Small intestine (tissue), 7 donors: ENCODE data around the gene IFITM5. TPM values are rescaled to one million over a fixed set of nuclear protein-coding genes. Genes with fewer than 3 reads are reported as not detected.
"Not testable (repeated sequence)": the region's sequence is repeated elsewhere in the genome, so short reads cannot be mapped to it uniquely, and the experiment has no call there.

ENCODE experiments used
- DNase-seq, 2 donors: peaks; one replicate each; pipeline versions ENCODE4 v3.0.0 to v3.0.0-alpha.2; 2013
- FAIRE-seq: peaks from 2 replicates; lab custom pipeline; 2012; peaks lifted over from hg19 to GRCh38; lab: Jason Lieb, UNC
- H3K27ac ChIP-seq, 3 donors: one replicate each; pipeline ENCODE4 v1.5.1; 2013; ENCODE audit warnings: low read length in 2 of 3, mild to moderate bottlenecking in 2 of 3, control low read depth in 1 of 3, inconsistent platforms in 1 of 3, low read depth in 1 of 3, moderate library complexity in 1 of 3
- H3K27me3 ChIP-seq, 3 donors: one replicate each; pipeline ENCODE4 v1.6.1; 2013; ENCODE audit warnings: low read length in 3 of 3, inconsistent platforms in 1 of 3; ENCODE audit not compliant: control insufficient read depth in 3 of 3, insufficient read depth in 3 of 3
- H3K36me3 ChIP-seq, 3 donors: one replicate each; pipeline ENCODE4 v1.6.1; 2013; ENCODE audit warnings: low read length in 3 of 3, inconsistent platforms in 1 of 3, low read depth in 1 of 3, mild to moderate bottlenecking in 1 of 3, moderate library complexity in 1 of 3; ENCODE audit not compliant: control insufficient read depth in 3 of 3, insufficient read depth in 2 of 3
- H3K4me1 ChIP-seq, 3 donors: one replicate each; pipeline ENCODE4 v1.6.1; 2013; ENCODE audit warnings: low read length in 2 of 3, inconsistent platforms in 1 of 3, low read depth in 1 of 3, mild to moderate bottlenecking in 1 of 3, moderate library complexity in 1 of 3; ENCODE audit not compliant: control insufficient read depth in 3 of 3, insufficient read depth in 2 of 3
- H3K4me3 ChIP-seq, 3 donors: one replicate each; pipeline ENCODE4 v1.5.1; 2013; ENCODE audit warnings: low read length in 3 of 3, control low read depth in 1 of 3, inconsistent platforms in 1 of 3, low read depth in 1 of 3, mild to moderate bottlenecking in 1 of 3, moderate library complexity in 1 of 3
- H3K9me3 ChIP-seq, 2 donors: one replicate each; pipeline ENCODE4 v1.6.1; 2013; ENCODE audit warnings: low read depth in 1 of 2, low read length in 1 of 2; ENCODE audit not compliant: control insufficient read depth in 2 of 2, insufficient read depth in 1 of 2
- WGBS, 3 donors: extraction: QIAGEN DNeasy Blood & Tissue Kit; methylation state at CpG; one replicate each; pipeline ENCODE4 v1.1.7; 2013; 5-methylcytosine and 5-hydroxymethylcytosine counted together
- polyA plus RNA-seq, 4 donors: library from polyadenylated mRNA; stranded (reverse) in 3 of 4; unstranded in 1 of 4; fragments of 200-250 nt in 3 of 4; fragments of 120-200 nt in 1 of 4; gene quantifications; one replicate each; pipeline versions ENCODE4 v1.2.1 to v1.2.3, GENCODE V29; 2013
- donor health status: healthy with polysubstance abuse.
- donor health status: control.
- donor health status: control.
- donor health status: Bipolar disorder and iron deficiency.
- donor health status: healthy.

IFITM5 gene
- polyA plus RNA-seq, 4 donors: 0.90 TPM; not detected in 3

DNA sequence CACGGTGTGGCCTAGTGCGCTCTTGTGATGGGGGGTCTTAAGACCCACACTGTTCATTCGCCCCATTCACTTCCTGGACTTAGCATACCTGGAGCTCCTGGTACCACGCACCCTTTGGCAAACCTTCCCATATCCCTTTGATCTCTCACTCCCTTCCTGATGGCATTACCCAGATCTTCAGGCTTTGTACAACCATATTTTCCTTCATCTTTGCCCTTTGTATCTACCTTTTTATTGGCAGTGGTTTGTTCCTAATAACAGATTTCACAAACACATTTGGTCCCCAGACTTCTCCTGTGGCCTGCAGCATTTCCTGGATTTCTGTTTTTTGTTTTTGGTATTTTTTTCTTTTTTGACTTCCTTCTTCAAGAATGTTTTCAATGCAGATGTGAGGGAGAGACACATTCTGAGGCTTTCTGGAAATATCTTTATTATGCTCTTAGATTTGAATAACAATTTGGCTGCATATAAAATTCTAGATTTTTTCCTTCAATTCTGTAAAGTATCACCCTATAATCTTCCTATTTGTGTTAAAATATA is 37.4 kb upstream of the IFITM5 start:
- H3K4me3 ChIP-seq: no peak overlapping the region
- no peaks in the 10 kb centered on the region for H3K9me3 ChIP-seq
- no peak for FAIRE-seq
- DNase-seq: peak in 1 of 2 donors; percentile 43
- no peaks in the 10 kb centered on the region for H3K36me3 ChIP-seq
- H3K27ac ChIP-seq: peak overlapping the region in 2 of 3 donors; percentile 80 to 90
- H3K27me3 ChIP-seq: no peaks in the 10 kb centered on the region
- WGBS, 3 donors: 23 to 61% (median 48%) methylated on average over 4 of the region's 4 CpGs
- H3K4me1 ChIP-seq: peaks cover 0 to 27% (median 7%) of the 10 kb centered on the region in 3 donors

DNA sequence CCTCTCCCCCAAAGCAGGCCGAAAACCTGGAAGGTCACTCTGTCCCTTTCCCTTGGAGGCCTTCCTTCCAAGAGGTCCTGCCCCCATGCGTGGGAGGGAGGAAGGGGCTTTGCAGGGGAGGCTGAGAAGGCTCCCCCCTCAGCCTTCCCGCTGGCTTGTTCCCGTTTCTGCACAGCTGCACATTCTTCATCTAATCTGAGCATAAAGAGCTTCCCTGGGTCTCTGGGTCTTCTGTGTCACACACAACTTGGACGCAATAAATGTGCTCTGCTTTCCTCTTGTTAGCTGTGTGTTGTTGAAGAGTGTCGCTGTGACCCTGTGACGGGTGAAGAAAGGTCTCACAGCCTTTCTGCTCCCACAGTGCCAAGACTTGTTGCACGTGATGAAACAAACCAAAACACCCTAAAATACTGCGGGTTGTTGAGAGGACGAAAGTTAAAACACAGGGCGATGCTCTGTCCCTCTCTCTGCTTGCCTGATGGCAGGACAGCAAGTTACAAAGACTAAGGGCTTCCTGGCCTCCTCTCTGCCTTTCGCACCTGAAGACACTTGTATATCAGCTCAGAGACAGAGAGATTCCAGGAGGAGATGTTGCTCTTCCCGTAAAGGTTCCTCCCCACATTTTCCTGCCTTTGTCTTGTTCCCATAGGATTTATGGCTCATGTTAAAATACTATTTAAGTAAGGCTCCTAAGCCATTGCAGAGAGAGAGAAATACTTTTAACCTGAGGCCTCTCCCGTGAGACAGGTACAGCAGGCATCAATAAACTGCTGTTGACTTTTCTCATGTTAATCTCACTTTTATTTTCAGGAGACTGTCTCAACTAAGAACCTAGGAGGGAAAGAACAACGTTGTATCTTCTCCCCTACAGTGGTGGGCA is 36.7 kb upstream of the IFITM5 start:
- peaks cover 0 to 27% (median 7%) of the 10 kb centered on the region in 3 donors for H3K4me1 ChIP-seq
- no peaks in the 10 kb centered on the region for H3K36me3 ChIP-seq
- no peaks in the 10 kb centered on the region for H3K9me3 ChIP-seq
- WGBS, 3 donors: 41 to 62% (median 53%) methylated on average over 14 to 15 of the region's 15 CpGs
- H3K4me3 ChIP-seq: no peak overlapping the region
- DNase-seq (peak in 1 of 2 donors; percentile 54), FAIRE-seq (no peak)
- peak overlapping the region in 2 of 3 donors; percentile 80 to 90 for H3K27ac ChIP-seq
- no peaks in the 10 kb centered on the region for H3K27me3 ChIP-seq

DNA sequence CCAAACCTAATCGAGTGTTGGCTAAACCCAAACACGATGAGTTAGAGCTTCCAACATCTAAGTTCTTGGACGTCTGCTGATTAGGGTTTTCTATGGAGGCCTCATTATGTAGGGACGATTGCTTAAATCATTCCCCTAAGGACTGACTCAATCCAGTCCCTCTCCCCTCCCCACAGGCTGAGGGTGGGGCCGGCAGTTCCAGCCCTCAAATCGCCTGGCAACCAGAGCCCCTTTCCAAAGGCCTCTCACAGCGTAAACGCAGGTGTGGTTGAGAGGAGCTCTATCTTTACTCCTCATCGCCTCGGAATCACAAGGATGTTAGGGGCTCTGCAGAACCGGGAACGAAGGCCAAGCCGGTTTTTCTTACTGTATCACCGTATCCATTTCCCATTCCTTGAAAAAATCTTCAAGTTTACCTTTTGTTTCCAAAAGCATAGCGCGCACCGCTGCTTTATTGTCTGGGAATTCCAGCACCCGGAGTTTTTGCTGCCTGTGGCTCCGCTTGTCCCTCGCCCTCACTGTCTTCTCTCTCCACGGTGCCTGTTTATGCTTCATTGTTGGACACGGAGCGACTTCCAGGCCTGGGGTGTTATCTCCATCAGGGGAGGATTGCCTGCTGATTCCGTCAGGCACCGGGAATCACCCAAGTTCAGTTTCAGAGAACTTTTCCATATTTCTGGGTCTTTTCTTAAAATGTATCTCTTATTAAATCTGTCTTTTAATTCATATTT is 35.1 kb upstream of the IFITM5 start:
- Histone ChIP-seq H3K9me3 (no peaks in the 10 kb centered on the region), H3K4me3 (no peak overlapping the region), H3K27ac (peak overlapping the region in 2 of 3 donors; percentile 27 to 65), H3K27me3 (no peaks in the 10 kb centered on the region), H3K4me1 (peaks cover 0 to 27% (median 7%) of the 10 kb centered on the region in 3 donors), H3K36me3 (no peaks in the 10 kb centered on the region)
- no peak for FAIRE-seq
- 58 to 83% (median 77%) methylated on average over 25 of the region's 25 CpGs for WGBS, 3 donors
- peak in 1 of 2 donors; percentile 75 for DNase-seq

DNA sequence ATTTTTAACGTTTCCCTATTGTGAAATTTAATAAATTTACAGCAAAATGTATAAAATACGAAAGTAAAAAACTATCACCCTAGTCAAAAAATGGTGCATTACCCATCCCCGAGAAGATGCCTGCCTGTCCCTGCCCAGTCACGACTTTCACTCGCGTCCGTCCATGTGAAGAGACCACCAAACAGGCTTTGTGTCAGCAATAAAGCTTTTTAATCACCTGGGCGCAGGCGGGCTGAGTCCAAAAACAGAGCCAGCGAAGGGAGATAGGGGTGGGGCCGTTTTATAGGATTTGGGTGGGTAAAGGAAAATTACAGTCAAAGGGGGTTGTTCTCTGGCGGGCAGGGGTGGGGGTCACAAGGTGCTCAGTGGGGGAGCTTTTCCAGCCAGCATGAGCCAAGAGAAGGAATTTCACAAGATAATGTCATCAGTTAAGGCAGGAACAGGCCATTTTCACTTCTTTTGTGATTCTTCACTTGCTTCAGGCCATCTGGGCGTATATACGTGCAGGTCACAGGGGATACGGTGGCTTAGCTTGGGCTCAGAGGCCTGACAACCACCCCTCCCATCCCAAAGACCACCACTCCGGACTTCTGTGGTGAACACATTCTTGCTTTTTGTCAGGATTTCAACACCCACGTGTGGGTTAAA is 34.4 kb upstream of the IFITM5 start:
- not testable (repeated sequence) for H3K4me3 ChIP-seq, H3K27me3 ChIP-seq, H3K36me3 ChIP-seq, H3K9me3 ChIP-seq, FAIRE-seq, DNase-seq
- Histone ChIP-seq H3K27ac (peak overlapping the region in 2 of 3 donors; percentile 27 to 65), H3K4me1 (peaks cover 0 to 30% (median 7%) of the 10 kb centered on the region in 3 donors)
- 89% methylated on average over 17 of the region's 17 CpGs for WGBS, 3 donors

DNA sequence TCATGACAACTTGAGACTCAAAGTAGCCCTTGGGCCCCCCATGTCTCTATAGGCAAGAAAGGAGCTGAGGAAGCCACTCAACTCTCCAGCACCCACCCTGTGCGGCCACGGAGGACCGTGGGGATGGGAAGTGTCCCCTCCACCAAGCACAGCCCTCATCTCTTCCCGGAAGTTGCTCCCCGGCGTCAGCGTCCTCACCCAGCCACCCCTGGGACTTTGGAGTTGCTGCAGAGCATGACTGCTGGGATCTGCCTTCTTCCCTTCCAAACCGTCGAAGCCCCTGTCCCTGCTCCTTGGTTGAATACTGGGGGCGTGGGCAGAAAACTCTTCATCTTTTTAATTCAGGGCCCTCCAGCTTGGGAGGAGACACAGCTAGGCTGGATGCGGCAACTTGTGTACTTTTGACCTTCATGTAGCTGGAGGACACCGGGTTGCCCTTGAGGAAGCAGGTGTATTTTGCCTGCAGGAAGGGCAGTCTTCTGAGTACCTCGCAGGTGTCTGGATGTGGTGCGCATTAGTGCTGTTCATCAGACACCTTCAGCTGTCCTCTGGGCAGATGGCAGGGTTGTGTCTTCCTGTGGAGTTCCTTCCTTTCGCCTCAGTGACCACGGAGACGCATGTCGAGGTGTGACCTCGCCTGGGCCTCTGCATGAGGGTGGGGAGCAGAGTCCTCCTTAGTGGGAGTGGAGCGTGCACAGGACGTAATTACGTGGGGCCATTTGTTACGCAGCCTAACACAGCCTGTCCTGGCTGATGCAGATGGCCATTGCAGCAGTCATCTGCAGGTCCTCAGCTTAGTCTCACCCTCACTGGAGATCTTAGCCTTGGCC is 33.5 kb upstream of the IFITM5 start:
- Histone ChIP-seq H3K4me1 (peaks cover 0 to 30% (median 7%) of the 10 kb centered on the region in 3 donors), H3K36me3 (no peaks in the 10 kb centered on the region), H3K4me3 (no peak overlapping the region), H3K9me3 (no peaks in the 10 kb centered on the region), H3K27ac (no peak overlapping the region), H3K27me3 (no peaks in the 10 kb centered on the region)
- no peak for FAIRE-seq
- WGBS, 3 donors: 79 to 90% (median 82%) methylated on average over 23 of the region's 23 CpGs
- no peak for DNase-seq

DNA sequence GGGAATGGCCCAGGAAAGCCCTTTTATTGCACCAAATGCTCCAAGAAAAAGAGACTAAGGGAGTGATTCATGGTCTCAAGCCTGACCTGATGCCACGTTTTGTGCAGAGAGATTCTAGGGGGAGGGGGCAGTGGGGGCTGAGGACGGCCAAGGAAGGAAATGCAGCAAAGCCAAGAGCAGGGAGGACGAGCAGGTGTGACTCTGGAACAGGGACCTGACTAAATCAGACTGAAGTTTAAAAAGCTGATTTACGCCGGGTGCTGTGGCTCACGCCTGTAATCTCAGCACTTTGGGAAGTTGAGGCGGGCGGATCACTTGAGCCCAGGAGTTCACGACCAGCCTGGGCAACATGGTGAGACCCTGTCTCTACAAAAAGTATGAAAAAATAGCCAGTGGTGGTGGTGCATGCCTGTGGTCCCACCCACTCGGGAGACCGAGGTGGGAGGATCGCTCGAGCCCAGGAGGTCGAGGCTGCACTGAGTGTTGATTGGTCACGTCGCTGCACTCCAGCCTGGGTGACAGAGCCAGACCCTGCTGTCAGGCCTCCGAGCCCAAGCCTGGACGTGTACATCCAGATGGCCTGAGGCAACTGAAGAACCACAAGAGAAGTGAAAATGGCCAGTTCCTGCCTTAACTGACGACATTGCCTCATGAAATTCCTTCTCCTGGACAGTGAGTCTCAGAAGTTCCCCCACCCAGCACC is 32.2 kb upstream of the IFITM5 start:
- FAIRE-seq (no peak), DNase-seq (no peak)
- Histone ChIP-seq H3K4me1 (peaks cover 0 to 37% (median 13%) of the 10 kb centered on the region in 3 donors), H3K27me3 (no peaks in the 10 kb centered on the region), H3K36me3 (no peaks in the 10 kb centered on the region), H3K9me3 (no peaks in the 10 kb centered on the region), H3K27ac (no peak overlapping the region), H3K4me3 (no peak overlapping the region)
- 82 to 88% (median 84%) methylated on average over 17 to 19 of the region's 19 CpGs for WGBS, 3 donors

DNA sequence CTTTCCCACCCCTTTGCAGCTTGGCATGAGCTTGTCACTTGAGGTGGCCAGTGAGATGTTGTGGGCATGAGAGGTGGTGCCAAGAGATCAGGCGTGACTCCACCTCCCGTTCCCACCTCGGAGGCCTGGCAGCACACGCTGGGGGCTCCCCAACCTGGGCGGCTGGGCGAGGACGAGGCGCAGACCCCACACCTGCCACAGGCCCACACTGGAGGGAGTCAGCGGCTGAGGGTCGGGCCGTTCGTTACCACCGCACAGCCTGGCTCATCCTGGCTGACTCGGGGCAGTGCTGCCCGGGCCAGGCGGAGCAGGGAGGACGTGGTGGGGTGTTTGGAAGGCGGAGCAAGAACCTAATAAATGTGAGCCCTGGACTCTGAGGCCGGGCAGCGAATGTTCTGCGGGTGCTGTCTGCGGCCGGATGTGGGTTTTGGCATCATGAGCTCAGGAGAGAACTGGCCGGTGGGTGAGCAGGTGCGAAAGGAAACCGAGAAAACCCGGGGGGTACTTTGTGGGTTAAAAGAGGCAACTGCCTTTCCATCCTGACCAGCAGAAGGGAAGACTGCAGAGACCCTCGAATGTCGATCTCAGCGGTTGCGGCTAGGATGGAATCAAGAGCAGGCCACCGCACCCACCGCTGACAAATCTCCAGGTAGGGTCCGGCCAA is 31.5 kb upstream of the IFITM5 start:
- no peak overlapping the region for H3K4me3 ChIP-seq
- WGBS, 3 donors: 65 to 86% (median 75%) methylated on average over 34 of the region's 34 CpGs
- no peak overlapping the region for H3K27ac ChIP-seq

More for the DNA sequence above, 31.5 kb upstream of the IFITM5 start:
- peaks cover 0 to 37% (median 14%) of the 10 kb centered on the region in 3 donors for H3K4me1 ChIP-seq
- DNase-seq (no peak), FAIRE-seq (no peak)
- no peaks in the 10 kb centered on the region for H3K36me3 ChIP-seq
- H3K9me3 ChIP-seq: no peaks in the 10 kb centered on the region
- no peaks in the 10 kb centered on the region for H3K27me3 ChIP-seq
